Endometrial microvascular endothelial cells (primary cell): ENCODE measurements around the gene ARHGEF2. TPM values are rescaled to one million over a fixed set of nuclear protein-coding genes. Genes with fewer than 3 reads are reported as not detected.

Source experiments
- total RNA-seq: library from RNA; depleted of rRNA; stranded (reverse); fragments of >200 nt; gene quantifications from one replicate; pipeline ENCODE4 v1.2.3, GENCODE V29; 2015; ENCODE audit errors: inconsistent ontology term

ARHGEF2 gene
- total RNA-seq, 1 donor from 2014 or later, result 76.7 TPM

Other genes with a start within 250 kb of the ARHGEF2 start
- gene GON4L, start 121.3 kb downstream of the ARHGEF2 start, total RNA-seq, result 19.0 TPM
- 29.7 TPM for gene SYT11, start 119.0 kb downstream of the ARHGEF2 start, total RNA-seq
- gene RIT1, start 67.2 kb downstream of the ARHGEF2 start, total RNA-seq, result 22.5 TPM
- 26.1 TPM for gene KHDC4, start 44.1 kb downstream of the ARHGEF2 start, total RNA-seq
- not detected for gene RXFP4, start 36.9 kb downstream of the ARHGEF2 start, total RNA-seq
- gene SSR2, start 42.4 kb upstream of the ARHGEF2 start, total RNA-seq, result 728 TPM
- gene UBQLN4, start 75.3 kb upstream of the ARHGEF2 start, total RNA-seq, result 33.7 TPM
- 67.5 TPM for gene LAMTOR2, start 76.2 kb upstream of the ARHGEF2 start, total RNA-seq
- gene RAB25, start 82.6 kb upstream of the ARHGEF2 start, total RNA-seq, result not detected
- gene MEX3A, start 103.9 kb upstream of the ARHGEF2 start, total RNA-seq, result 3.3 TPM
- gene LMNA, start 136.2 kb upstream of the ARHGEF2 start, total RNA-seq, result 860 TPM
- 0.09 TPM for gene SEMA4A, start 175.0 kb upstream of the ARHGEF2 start, total RNA-seq
- 22.6 TPM for gene SLC25A44, start 215.6 kb upstream of the ARHGEF2 start, total RNA-seq
- gene PMF1, start 234.5 kb upstream of the ARHGEF2 start, total RNA-seq, result 98.5 TPM